AG09319 (cell line): ENCODE results near the gene METAP2.

ENCODE experiments used
- DNase-seq: peaks from one replicate; pipeline ENCODE4 v3.0.0-alpha.2; 2010; ENCODE audit warnings: low read depth; ENCODE audit errors: extremely low read depth
- CTCF ChIP-seq: IDR thresholded peaks from 2 replicates; pipeline ENCODE4 v1.5.1; 2011; ENCODE audit warnings: low read depth, mild to moderate bottlenecking, inconsistent platforms, low read length, moderate library complexity

Gene METAP2

GRCh38 chr12:95549392-95550084, 75.6 kb downstream of the METAP2 start:
- no peak for TF ChIP-seq CTCF
- no peak for DNase-seq

GRCh38 chr12:95551305-95551704, 77.4 kb downstream of the METAP2 start, which contains the start of gene USP44:
TSS of gene USP44 (minus strand) at chr12:95551476. CDS start at chr12:95534256, 17,220 bp downstream.
- no peak for DNase-seq
- TF ChIP-seq CTCF, result no peak

GRCh38 chr12:95551913-95552516, 78.1 kb downstream of the METAP2 start:
- no peak for TF ChIP-seq CTCF
- no peak for DNase-seq

- no peak for DNase-seq
- no peak for TF ChIP-seq CTCF
Observed at GRCh38 chr12:95553197-95553943, 79.4 kb downstream of the METAP2 start.

- DNase-seq, result no peak
- TF ChIP-seq CTCF, result no peak
Observed at GRCh38 chr12:95554532-95555071, 80.7 kb downstream of the METAP2 start.

GRCh38 chr12:95557625-95558024, 83.7 kb downstream of the METAP2 start:
- TF ChIP-seq CTCF, result no peak
- DNase-seq, result no peak
